IgD-negative memory B cell (primary cell): ENCODE results near the gene FAAP100. TPM values are rescaled to one million over a fixed set of nuclear protein-coding genes. Genes with fewer than 3 reads are reported as not detected.

Experiments used
- H3K27ac Mint-ChIP-seq, 3 donors: one replicate each; pipeline ENCODE4 v1.8.0; 2020 to 2022; ENCODE audit warnings: mild to moderate bottlenecking in 3 of 3, mixed read lengths in 3 of 3, moderate library complexity in 1 of 3
- H3K27me3 Mint-ChIP-seq: one replicate; pipeline ENCODE4 v1.8.0; 2021; ENCODE audit warnings: mixed read lengths
- H3K36me3 Mint-ChIP-seq: one replicate; pipeline ENCODE4 v1.8.0; 2020; ENCODE audit warnings: mild to moderate bottlenecking, mixed read lengths
- H3K4me1 Mint-ChIP-seq, 3 donors: one replicate each; pipeline ENCODE4 v1.8.0; 2020 to 2022; ENCODE audit warnings: mixed read lengths in 3 of 3, mild to moderate bottlenecking in 1 of 3
- H3K4me3 Mint-ChIP-seq, 4 donors: one replicate each; pipeline ENCODE4 v1.8.0; 2020 to 2022; ENCODE audit warnings: mild to moderate bottlenecking in 4 of 4, mixed read lengths in 4 of 4, moderate library complexity in 3 of 4
- H3K9me3 Mint-ChIP-seq, 3 donors: one replicate each; pipeline ENCODE4 v1.8.0; 2020 to 2021; ENCODE audit warnings: mixed read lengths in 3 of 3, mild to moderate bottlenecking in 1 of 3
- polyA plus RNA-seq: library from polyadenylated mRNA; unstranded; fragments of 300-500 nt; fragmentation: Illumina TruSeq; gene quantifications from one replicate; pipeline ENCODE4 v1.2.3, GENCODE V29; 2021

The FAAP100 gene
- polyA plus RNA-seq, 1 donor from 2014 or later: 25.6 TPM

- Mint-ChIP-seq H3K27me3 (no peaks in the 10 kb centered on the region), H3K27ac (peak overlapping the region; percentile 83 to 100 (median 96)), H3K9me3 (no peaks in the 10 kb centered on the region), H3K4me3 (peak overlapping the region; percentile 89 to 99 (median 96)), H3K36me3 (peaks cover 7% of the 10 kb centered on the region), H3K4me1 (peaks cover 17 to 29% (median 25%) of the 10 kb centered on the region in 3 donors)
These were observed 964 bp upstream of the FAAP100 start for GRCh38 chr17:81553018-81553615.

GRCh38 chr17:81551458-81552243 is 502 bp downstream of the FAAP100 start:
- Mint-ChIP-seq H3K27ac (peak overlapping the region; percentile 91 to 95 (median 94)), H3K4me1 (peaks cover 12 to 27% (median 22%) of the 10 kb centered on the region in 3 donors), H3K4me3 (peak overlapping the region; percentile 89 to 99 (median 95)), H3K36me3 (peaks cover 5% of the 10 kb centered on the region), H3K9me3 (no peaks in the 10 kb centered on the region), H3K27me3 (no peaks in the 10 kb centered on the region)

GRCh38 chr17:81550830-81551457 is 1.2 kb downstream of the FAAP100 start:
- no peaks in the 10 kb centered on the region for H3K9me3 Mint-ChIP-seq
- peaks cover 5% of the 10 kb centered on the region for H3K36me3 Mint-ChIP-seq
- H3K27me3 Mint-ChIP-seq: no peaks in the 10 kb centered on the region
- H3K4me3 Mint-ChIP-seq: peak overlapping the region; percentile 89 to 97 (median 92)
- peak overlapping the region in 2 of 3 donors; percentile 94 to 95 for H3K27ac Mint-ChIP-seq
- peaks cover 12 to 27% (median 20%) of the 10 kb centered on the region in 3 donors for H3K4me1 Mint-ChIP-seq

GRCh38 chr17:81550285-81550684 is 1.9 kb downstream of the FAAP100 start:
- Mint-ChIP-seq H3K36me3 (peaks cover 5% of the 10 kb centered on the region), H3K4me3 (peak overlapping the region; percentile 58 to 93 (median 88)), H3K27ac (peak overlapping the region in 1 of 3 donors; percentile 94), H3K4me1 (peaks cover 12 to 27% (median 20%) of the 10 kb centered on the region in 3 donors), H3K27me3 (no peaks in the 10 kb centered on the region), H3K9me3 (no peaks in the 10 kb centered on the region)

GRCh38 chr17:81549826-81550225 is 2.3 kb downstream of the FAAP100 start:
- peaks cover 5% of the 10 kb centered on the region for H3K36me3 Mint-ChIP-seq
- peaks cover 12 to 27% (median 20%) of the 10 kb centered on the region in 3 donors for H3K4me1 Mint-ChIP-seq
- H3K4me3 Mint-ChIP-seq: peak overlapping the region; percentile 58 to 93 (median 88)
- peak overlapping the region in 1 of 3 donors; percentile 94 for H3K27ac Mint-ChIP-seq
- H3K27me3 Mint-ChIP-seq: no peaks in the 10 kb centered on the region
- no peaks in the 10 kb centered on the region for H3K9me3 Mint-ChIP-seq

GRCh38 chr17:81549031-81549557 is 3.1 kb downstream of the FAAP100 start:
- peak overlapping the region in 2 of 4 donors; percentile 57 to 92 for H3K4me3 Mint-ChIP-seq
- H3K36me3 Mint-ChIP-seq: peaks cover 5% of the 10 kb centered on the region
- peak overlapping the region in 2 of 3 donors; percentile 78 to 94 for H3K27ac Mint-ChIP-seq
- no peaks in the 10 kb centered on the region for H3K27me3 Mint-ChIP-seq
- peaks cover 12 to 23% (median 18%) of the 10 kb centered on the region in 3 donors for H3K4me1 Mint-ChIP-seq
- H3K9me3 Mint-ChIP-seq: no peaks in the 10 kb centered on the region

- peaks cover 5% of the 10 kb centered on the region for H3K36me3 Mint-ChIP-seq
- no peak overlapping the region for H3K4me3 Mint-ChIP-seq
These were observed 4.6 kb downstream of the FAAP100 start for GRCh38 chr17:81547614-81547982.

GRCh38 chr17:81546906-81547613 is 5.1 kb downstream of the FAAP100 start:
- Mint-ChIP-seq H3K27me3 (no peaks in the 10 kb centered on the region), H3K36me3 (peaks cover 5% of the 10 kb centered on the region), H3K4me3 (no peak overlapping the region)

More at GRCh38 chr17:81547614-81547982, 4.6 kb downstream of the FAAP100 start:
- H3K4me1 Mint-ChIP-seq: peaks cover 5 to 15% (median 8%) of the 10 kb centered on the region in 3 donors
- no peak overlapping the region for H3K27ac Mint-ChIP-seq
- H3K27me3 Mint-ChIP-seq: no peaks in the 10 kb centered on the region
- H3K9me3 Mint-ChIP-seq: no peaks in the 10 kb centered on the region

GRCh38 chr17:81545160-81545949 is 6.8 kb downstream of the FAAP100 start:
- no peaks in the 10 kb centered on the region for H3K9me3 Mint-ChIP-seq
- no peaks in the 10 kb centered on the region for H3K27me3 Mint-ChIP-seq
- H3K4me3 Mint-ChIP-seq: no peak overlapping the region
- H3K27ac Mint-ChIP-seq: no peak overlapping the region
- peaks cover 5% of the 10 kb centered on the region for H3K36me3 Mint-ChIP-seq
- peaks cover 5 to 8% (median 8%) of the 10 kb centered on the region in 3 donors for H3K4me1 Mint-ChIP-seq

More at GRCh38 chr17:81546906-81547613, 5.1 kb downstream of the FAAP100 start:
- H3K9me3 Mint-ChIP-seq: no peaks in the 10 kb centered on the region
- no peak overlapping the region for H3K27ac Mint-ChIP-seq
- H3K4me1 Mint-ChIP-seq: peaks cover 5 to 15% (median 8%) of the 10 kb centered on the region in 3 donors

GRCh38 chr17:81544281-81544974 is 7.7 kb downstream of the FAAP100 start:
- H3K27me3 Mint-ChIP-seq: no peaks in the 10 kb centered on the region
- no peaks in the 10 kb centered on the region for H3K9me3 Mint-ChIP-seq
- H3K36me3 Mint-ChIP-seq: no peaks in the 10 kb centered on the region
- peak overlapping the region in 1 of 4 donors; percentile 52 for H3K4me3 Mint-ChIP-seq
- no peak overlapping the region for H3K27ac Mint-ChIP-seq
- H3K4me1 Mint-ChIP-seq: peaks cover 0 to 4% (median under 1%) of the 10 kb centered on the region in 3 donors

GRCh38 chr17:81543756-81544155 is 8.4 kb downstream of the FAAP100 start:
- H3K4me3 Mint-ChIP-seq: no peak overlapping the region
- H3K27ac Mint-ChIP-seq: no peak overlapping the region
- no peaks in the 10 kb centered on the region for H3K9me3 Mint-ChIP-seq
- H3K4me1 Mint-ChIP-seq: no peaks in the 10 kb centered on the region
- H3K27me3 Mint-ChIP-seq: no peaks in the 10 kb centered on the region
- no peaks in the 10 kb centered on the region for H3K36me3 Mint-ChIP-seq

GRCh38 chr17:81543339-81543675 is 8.8 kb downstream of the FAAP100 start:
- H3K4me1 Mint-ChIP-seq: no peaks in the 10 kb centered on the region

More at GRCh38 chr17:81543339-81543675, 8.8 kb downstream of the FAAP100 start:
- Mint-ChIP-seq H3K36me3 (no peaks in the 10 kb centered on the region), H3K9me3 (no peaks in the 10 kb centered on the region), H3K4me3 (no peak overlapping the region), H3K27ac (no peak overlapping the region), H3K27me3 (no peaks in the 10 kb centered on the region)
